Memory B cell (primary cell): ENCODE data around the gene TMEM138.

ENCODE experiments used
- ATAC-seq: fragments of 150-1000 bp; cut with Tn5 transposase; 2 replicates; pipeline ENCODE4 v1.10.0; 2021; ENCODE audit warnings: low read depth, mild to moderate bottlenecking, moderate library complexity
- DNase-seq, 2 donors: peaks; one replicate each; pipeline ENCODE4 v3.0.0; 2022; ENCODE audit warnings: low spot score in 2 of 2
- H3K27ac Mint-ChIP-seq: one replicate; pipeline ENCODE4 v1.8.0; 2022; ENCODE audit warnings: mild to moderate bottlenecking, moderate library complexity, mixed read lengths
- H3K27me3 Mint-ChIP-seq: one replicate; pipeline ENCODE4 v1.8.0; 2022; ENCODE audit warnings: mixed read lengths
- H3K36me3 Mint-ChIP-seq: one replicate; pipeline ENCODE4 v1.8.0; 2022; ENCODE audit warnings: mild to moderate bottlenecking, mixed read lengths
- H3K4me1 Mint-ChIP-seq: one replicate; pipeline ENCODE4 v1.8.0; 2022; ENCODE audit warnings: mixed read lengths
- H3K4me3 Mint-ChIP-seq: one replicate; pipeline ENCODE4 v1.8.0; 2022; ENCODE audit warnings: mild to moderate bottlenecking, moderate library complexity, mixed read lengths
- H3K9me3 Mint-ChIP-seq: one replicate; pipeline ENCODE4 v1.8.0; 2022; ENCODE audit warnings: mixed read lengths

The TMEM138 gene

DNA sequence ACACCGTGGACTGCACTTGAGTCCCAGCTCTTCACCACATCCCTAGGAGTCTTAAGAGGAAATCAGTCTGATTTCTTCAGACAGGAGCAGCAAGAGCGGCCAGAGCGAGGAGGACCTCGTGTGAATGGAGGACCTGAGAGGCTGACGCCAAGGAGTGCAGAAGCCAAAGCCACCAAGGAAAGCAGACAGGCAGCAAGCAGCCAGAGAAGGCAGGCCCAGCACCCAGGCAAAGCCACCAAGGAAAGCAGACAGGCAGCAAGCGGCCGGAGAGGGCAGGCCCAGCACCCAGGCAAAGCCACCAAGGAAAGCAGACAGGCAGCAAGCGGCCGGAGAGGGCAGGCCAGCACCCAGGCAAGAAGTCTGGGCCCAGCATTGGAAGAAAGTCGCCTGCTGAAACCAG lies 12.3 kb upstream of the TMEM138 start:
- Mint-ChIP-seq H3K4me1 (peaks cover 39% of the 10 kb centered on the region), H3K36me3 (peaks cover 25% of the 10 kb centered on the region), H3K4me3 (peak overlapping the region; percentile 8), H3K27me3 (no peaks in the 10 kb centered on the region), H3K27ac (peak overlapping the region; percentile 26), H3K9me3 (no peaks in the 10 kb centered on the region)
- no peak for ATAC-seq
- DNase-seq = no peak

DNA sequence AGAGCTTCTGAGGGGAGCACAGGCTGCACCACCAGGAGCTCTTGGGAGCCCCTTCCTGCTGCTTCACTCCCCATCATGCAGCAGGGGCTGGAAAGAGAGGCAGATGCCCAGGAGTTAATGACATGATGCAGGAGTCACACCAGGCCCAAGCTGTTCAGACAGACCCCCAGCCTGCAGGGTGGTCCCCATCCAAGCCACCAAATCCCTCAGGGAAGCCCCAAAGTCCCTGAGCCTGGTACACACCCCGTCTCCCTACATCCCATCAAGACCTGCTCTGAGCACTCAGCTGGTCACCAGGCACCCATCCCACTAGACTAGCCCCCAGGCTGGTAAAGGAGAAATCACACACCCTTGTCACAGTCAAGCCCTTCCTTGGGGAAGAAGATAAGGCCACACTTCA lies 11.8 kb upstream of the TMEM138 start:
- H3K27me3 Mint-ChIP-seq = no peaks in the 10 kb centered on the region
- H3K4me3 Mint-ChIP-seq = no peak overlapping the region
- peak overlapping the region; percentile 35 for H3K27ac Mint-ChIP-seq
- peaks cover 42% of the 10 kb centered on the region for H3K4me1 Mint-ChIP-seq
- DNase-seq (no peak), ATAC-seq (no peak)
- peaks cover 27% of the 10 kb centered on the region for H3K36me3 Mint-ChIP-seq
- no peaks in the 10 kb centered on the region for H3K9me3 Mint-ChIP-seq

DNA sequence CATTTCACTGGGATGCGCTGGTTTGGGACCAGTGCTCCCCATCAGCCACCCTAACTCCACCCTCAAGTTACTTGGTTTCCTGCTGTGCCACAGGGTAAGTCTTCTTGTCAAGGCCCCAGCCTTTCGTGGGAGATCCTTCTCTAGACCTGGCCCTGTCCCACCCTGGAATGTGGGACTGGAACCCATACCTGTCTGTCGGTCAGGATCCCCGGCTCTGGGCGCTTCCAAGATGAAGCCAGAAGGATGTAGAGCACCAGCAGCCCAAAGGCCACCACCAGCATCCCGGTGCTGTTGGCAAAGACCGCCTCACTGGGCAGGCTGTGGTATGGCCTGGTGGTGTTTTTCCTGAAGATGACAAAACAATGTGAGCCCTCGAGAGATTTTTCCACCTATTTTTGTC lies 11.4 kb upstream of the TMEM138 start:
- no peak for ATAC-seq
- peak overlapping the region; percentile 35 for H3K27ac Mint-ChIP-seq
- peaks cover 27% of the 10 kb centered on the region for H3K36me3 Mint-ChIP-seq
- DNase-seq = no peak
- no peaks in the 10 kb centered on the region for H3K27me3 Mint-ChIP-seq
- peaks cover 42% of the 10 kb centered on the region for H3K4me1 Mint-ChIP-seq
- no peak overlapping the region for H3K4me3 Mint-ChIP-seq
- H3K9me3 Mint-ChIP-seq = no peaks in the 10 kb centered on the region

DNA sequence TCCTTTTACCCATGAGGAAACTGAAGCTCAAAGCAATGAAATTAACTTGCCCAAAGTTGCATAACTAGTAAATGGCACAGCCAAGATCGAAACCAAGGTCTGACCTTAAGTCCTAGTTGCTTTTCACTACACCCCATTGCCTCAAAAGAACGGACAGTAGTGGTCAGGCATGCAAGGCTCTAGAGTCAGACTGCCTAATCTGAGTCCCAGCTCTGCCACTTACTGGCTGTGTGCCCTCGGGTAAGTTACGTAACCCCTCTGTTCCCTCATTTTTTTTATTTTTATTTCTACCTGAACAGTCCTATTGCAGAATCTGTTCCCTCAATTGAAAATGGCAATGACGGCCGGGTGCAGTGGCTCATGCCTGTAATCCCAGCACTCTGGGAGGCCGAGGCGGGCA lies 10.1 kb upstream of the TMEM138 start:
- no peaks in the 10 kb centered on the region for H3K27me3 Mint-ChIP-seq
- H3K4me1 Mint-ChIP-seq = peaks cover 43% of the 10 kb centered on the region
- no peaks in the 10 kb centered on the region for H3K9me3 Mint-ChIP-seq
- H3K27ac Mint-ChIP-seq = no peak overlapping the region
- DNase-seq = no peak
- H3K4me3 Mint-ChIP-seq = no peak overlapping the region
- ATAC-seq = no peak
- peaks cover 29% of the 10 kb centered on the region for H3K36me3 Mint-ChIP-seq

DNA sequence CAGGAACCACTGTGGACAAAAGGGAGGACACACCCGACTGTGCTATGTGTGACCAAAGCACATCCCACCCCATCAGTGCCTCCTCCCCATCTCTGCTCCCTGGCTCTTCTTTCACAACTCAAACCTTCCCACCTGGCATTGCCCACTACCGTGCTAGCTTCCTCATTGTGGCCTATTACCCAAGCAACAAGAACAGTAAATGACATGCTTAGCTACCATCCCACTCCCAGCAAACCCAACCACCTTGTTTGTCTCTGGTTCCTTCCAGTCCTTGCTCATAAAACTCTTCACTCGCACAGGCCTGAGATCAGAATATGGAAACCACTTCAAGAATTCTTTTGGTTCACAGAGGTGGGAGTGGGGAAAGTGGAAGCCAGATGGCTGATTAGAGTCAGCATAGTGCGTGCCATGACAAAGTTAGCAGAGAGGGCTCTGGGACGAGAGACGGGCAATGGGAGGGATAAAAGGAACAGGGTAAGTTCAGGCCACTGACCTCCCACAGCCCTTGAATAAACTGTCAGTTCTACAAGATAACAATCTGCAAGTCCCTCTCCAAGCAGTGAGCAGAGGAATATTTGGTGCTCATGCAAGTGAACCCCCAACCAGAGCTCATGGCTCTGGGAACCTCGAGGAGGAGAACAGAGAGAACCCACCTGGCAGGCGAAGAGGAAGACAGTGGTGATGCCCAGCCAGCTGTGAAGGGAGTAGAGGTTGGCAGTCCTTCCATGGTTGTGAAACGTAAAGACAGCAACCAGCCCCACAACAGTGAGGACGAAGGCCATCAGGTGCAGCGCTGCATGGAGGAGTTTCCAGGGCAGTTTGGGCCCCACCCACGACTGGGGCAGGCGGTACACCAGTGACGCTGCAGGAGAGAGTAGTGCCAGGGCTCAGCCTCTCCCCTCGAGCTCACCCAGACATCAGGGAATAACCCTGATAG lies 8.8 kb upstream of the TMEM138 start:
- H3K4me1 Mint-ChIP-seq = peaks cover 47% of the 10 kb centered on the region
- H3K27me3 Mint-ChIP-seq = no peaks in the 10 kb centered on the region
- peaks cover 26% of the 10 kb centered on the region for H3K36me3 Mint-ChIP-seq
- DNase-seq = no peak
- no peaks in the 10 kb centered on the region for H3K9me3 Mint-ChIP-seq
- peak overlapping the region; percentile 81 for H3K27ac Mint-ChIP-seq
- no peak for ATAC-seq
- peak overlapping the region; percentile 92 for H3K4me3 Mint-ChIP-seq

DNA sequence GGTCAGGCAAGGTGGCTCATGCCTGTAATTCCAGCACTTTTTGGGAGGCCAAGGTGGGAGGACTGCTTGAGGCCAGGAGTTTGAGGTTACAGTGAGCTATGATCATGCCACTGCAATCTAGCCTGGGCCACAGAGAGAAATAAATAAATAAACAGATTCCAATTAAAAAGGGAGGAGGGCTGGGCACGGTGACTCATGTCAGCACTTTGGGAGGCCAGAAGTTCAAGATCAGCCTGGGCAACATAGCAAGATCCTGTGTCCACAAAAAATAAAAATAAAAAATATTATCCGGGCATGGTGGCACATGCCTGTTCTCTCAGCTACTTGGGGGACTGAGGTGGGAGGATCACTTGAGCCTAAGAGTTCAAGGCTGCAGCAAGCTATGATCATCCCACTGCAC lies 8.0 kb upstream of the TMEM138 start:
- peak overlapping the region; percentile 92 for H3K4me3 Mint-ChIP-seq
- ATAC-seq = no peak
- peaks cover 49% of the 10 kb centered on the region for H3K4me1 Mint-ChIP-seq
- H3K9me3 Mint-ChIP-seq = no peaks in the 10 kb centered on the region
- H3K27ac Mint-ChIP-seq = peak overlapping the region; percentile 81
- H3K36me3 Mint-ChIP-seq = peaks cover 25% of the 10 kb centered on the region
- H3K27me3 Mint-ChIP-seq = no peaks in the 10 kb centered on the region
- DNase-seq = no peak

DNA sequence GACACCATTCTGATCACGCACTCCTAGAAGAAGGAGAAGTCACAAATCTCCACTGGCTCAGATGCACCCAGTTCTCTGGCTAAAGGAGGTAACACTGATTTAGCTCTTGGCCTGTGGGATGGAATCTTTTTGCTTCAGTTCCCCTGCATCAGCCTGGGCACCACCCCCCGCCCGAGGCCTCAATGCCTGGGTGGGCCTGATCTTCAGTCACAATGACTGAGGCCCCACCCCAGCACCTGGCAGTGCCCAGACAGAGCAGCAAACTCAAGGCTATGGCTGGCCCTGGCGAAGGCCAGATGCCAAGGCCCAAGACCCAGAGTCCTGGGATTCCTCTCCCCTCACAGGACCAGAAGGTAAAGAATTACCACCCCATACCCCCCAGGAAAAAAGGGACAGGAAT lies 5.5 kb upstream of the TMEM138 start:
- Mint-ChIP-seq H3K9me3 (no peaks in the 10 kb centered on the region), H3K4me3 (peak overlapping the region; percentile 92), H3K27me3 (no peaks in the 10 kb centered on the region), H3K36me3 (peaks cover 19% of the 10 kb centered on the region), H3K27ac (peak overlapping the region; percentile 98), H3K4me1 (peaks cover 51% of the 10 kb centered on the region)
- DNase-seq (peak in 1 of 2 donors; percentile 28), ATAC-seq (peak; percentile 10)

DNA sequence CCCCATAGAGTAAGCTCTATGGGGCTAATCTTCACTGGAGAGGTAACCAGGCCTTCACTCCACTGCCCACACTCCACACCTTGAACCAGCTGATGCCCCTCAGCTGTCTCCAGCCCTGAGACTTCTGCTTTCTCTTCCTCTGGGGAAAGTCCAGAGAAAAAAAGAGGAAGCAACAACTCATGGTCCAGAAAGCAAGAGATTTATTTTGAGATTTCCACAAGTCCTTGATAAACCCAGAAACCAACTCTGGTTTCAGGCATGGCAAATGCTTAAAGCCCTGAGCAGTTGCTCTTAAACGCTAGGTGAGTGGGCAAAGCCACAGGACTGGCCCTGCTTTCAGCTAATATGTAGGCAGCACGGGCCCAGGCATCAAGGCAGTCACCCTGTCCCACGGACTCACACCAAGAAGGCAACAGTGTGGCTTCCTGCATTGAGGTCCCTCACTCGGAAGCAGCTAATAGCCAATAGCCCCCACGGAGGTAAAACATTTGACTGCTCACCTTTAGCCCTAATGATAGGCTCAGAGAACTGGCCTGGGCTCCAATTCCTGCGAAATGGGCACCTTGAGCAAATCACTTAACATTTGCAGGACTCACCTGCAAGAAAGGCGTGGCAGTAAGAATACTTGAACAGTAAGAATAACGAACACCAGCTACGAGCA lies 4.8 kb upstream of the TMEM138 start:
- H3K4me3 Mint-ChIP-seq = peak overlapping the region; percentile 92
- peak; percentile 77 for ATAC-seq
- DNase-seq = peak; percentile 59 to 81
- H3K9me3 Mint-ChIP-seq = no peaks in the 10 kb centered on the region
- H3K27me3 Mint-ChIP-seq = no peaks in the 10 kb centered on the region
- peak overlapping the region; percentile 98 for H3K27ac Mint-ChIP-seq
- H3K4me1 Mint-ChIP-seq = peaks cover 50% of the 10 kb centered on the region
- H3K36me3 Mint-ChIP-seq = peaks cover 19% of the 10 kb centered on the region

DNA sequence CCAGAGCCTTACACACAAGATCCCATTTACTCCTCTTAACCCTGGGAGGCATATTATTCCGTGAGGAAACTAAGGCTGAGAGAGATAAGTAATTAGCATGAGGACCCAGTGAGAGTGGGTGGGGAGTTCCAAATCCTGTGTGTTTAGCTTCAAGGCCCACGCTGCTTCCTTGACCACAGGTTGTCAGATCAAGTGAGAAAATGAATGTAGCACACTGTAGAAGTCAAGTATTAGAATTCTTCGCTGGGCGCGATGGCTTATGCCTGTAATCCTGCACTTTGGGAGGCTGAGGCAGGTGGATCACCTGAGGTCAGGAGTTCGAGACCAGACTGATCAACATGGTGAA lies 4.3 kb upstream of the TMEM138 start:
- no peak for DNase-seq
- H3K4me1 Mint-ChIP-seq = peaks cover 51% of the 10 kb centered on the region
- H3K27ac Mint-ChIP-seq = peak overlapping the region; percentile 98
- no peaks in the 10 kb centered on the region for H3K9me3 Mint-ChIP-seq
- no peak for ATAC-seq
- H3K36me3 Mint-ChIP-seq = peaks cover 15% of the 10 kb centered on the region
- H3K4me3 Mint-ChIP-seq = peak overlapping the region; percentile 92
- H3K27me3 Mint-ChIP-seq = no peaks in the 10 kb centered on the region

DNA sequence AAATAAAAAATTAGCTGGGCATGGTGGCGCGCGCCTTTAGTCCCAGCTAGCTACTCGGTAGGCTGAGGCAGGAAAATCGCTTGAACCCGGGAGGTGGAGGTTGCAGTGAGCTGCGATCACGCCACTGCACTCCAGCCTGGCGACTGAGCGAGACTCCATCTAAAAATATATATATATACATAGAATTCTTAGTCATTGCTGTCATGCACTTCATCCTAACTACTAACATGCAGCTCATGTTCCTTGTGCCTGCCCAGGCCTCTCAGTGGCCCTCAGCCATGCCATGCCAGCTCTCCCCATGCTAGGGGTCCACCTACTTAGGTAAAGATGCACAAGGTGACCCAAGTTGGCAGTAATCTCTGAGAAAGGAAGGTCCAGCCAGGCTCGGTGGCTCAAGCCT lies 3.6 kb upstream of the TMEM138 start:
- Mint-ChIP-seq H3K27ac (peak overlapping the region; percentile 95), H3K36me3 (peaks cover 8% of the 10 kb centered on the region), H3K4me1 (peaks cover 47% of the 10 kb centered on the region), H3K27me3 (no peaks in the 10 kb centered on the region), H3K9me3 (no peaks in the 10 kb centered on the region), H3K4me3 (peak overlapping the region; percentile 97)
- DNase-seq (no peak), ATAC-seq (no peak)

DNA sequence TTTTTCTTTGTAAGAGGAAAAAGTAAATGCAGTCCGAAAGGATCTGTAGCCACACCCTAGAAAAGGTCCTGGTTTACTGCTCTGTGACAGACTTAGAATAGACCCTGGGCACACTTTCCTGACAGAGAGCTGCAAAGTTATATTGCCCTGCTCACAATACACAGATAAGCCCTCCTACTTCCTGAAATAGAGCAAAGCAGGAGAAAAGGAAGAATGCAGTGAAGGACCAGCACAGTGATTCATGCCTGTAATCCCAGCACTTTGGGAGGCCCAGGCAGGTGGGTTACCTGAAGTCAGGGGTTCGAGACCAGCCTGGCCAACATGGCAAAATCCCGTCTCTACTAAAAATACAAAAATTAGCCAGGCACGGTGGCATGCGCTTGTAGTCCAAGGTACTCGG lies 2.7 kb upstream of the TMEM138 start:
- ATAC-seq = no peak
- Mint-ChIP-seq H3K9me3 (no peaks in the 10 kb centered on the region), H3K4me3 (peak overlapping the region; percentile 97), H3K36me3 (peaks cover 4% of the 10 kb centered on the region), H3K27me3 (no peaks in the 10 kb centered on the region), H3K4me1 (peaks cover 41% of the 10 kb centered on the region), H3K27ac (peak overlapping the region; percentile 95)
- DNase-seq = no peak

DNA sequence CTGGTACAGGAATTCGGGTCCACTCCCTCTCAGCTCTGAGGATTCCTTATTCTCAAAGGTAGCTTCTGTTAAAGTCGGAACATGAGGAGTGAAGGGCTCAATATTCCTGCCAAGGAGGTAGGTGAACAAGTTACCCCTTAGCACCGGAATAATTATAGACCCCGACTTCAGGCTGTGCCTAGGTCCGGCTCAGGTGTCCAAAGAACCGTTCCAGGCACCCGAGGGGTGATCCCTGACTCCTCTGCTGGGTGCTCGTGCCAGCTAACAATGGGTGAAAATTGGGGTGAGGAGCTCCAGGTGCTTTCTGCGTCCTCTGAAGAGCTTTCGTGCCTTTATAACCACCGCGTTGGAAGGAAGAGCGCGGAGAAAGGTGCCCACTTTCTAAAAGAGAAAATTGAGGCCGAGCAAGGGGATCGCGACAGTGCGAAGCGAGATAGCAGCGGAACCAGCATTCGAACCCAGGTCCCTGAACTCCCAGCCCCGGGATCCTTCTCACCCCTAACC lies 885 bp upstream of the TMEM138 start:
- no peaks in the 10 kb centered on the region for H3K9me3 Mint-ChIP-seq
- peaks cover 34% of the 10 kb centered on the region for H3K4me1 Mint-ChIP-seq
- no peaks in the 10 kb centered on the region for H3K27me3 Mint-ChIP-seq
- peak overlapping the region; percentile 95 for H3K27ac Mint-ChIP-seq
- ATAC-seq (no peak), DNase-seq (no peak)
- H3K36me3 Mint-ChIP-seq = peaks cover 3% of the 10 kb centered on the region
- peak overlapping the region; percentile 97 for H3K4me3 Mint-ChIP-seq

DNA sequence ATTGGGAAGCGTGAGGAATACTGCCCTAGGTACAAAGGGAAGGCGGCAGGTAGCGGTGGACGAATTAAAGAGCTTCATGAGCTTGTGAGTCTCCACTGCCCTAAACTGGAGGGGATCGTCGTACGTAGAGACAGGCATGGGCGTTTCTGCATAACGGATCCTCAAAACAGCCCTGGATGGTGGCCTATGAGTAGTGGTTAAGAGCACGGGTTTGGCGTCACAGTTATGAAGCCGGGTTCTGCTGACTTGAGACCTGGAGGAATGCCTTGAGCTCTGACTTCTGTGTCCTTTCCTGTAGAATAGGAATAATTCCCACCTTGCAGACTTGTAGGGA lies 335 bp downstream of the TMEM138 start:
- Mint-ChIP-seq H3K4me1 (peaks cover 26% of the 10 kb centered on the region), H3K27ac (peak overlapping the region; percentile 95), H3K4me3 (peak overlapping the region; percentile 97), H3K27me3 (no peaks in the 10 kb centered on the region), H3K9me3 (no peaks in the 10 kb centered on the region), H3K36me3 (peaks cover 1% of the 10 kb centered on the region)
- ATAC-seq (peak; percentile 36), DNase-seq (peak in 1 of 2 donors; percentile 35)

DNA sequence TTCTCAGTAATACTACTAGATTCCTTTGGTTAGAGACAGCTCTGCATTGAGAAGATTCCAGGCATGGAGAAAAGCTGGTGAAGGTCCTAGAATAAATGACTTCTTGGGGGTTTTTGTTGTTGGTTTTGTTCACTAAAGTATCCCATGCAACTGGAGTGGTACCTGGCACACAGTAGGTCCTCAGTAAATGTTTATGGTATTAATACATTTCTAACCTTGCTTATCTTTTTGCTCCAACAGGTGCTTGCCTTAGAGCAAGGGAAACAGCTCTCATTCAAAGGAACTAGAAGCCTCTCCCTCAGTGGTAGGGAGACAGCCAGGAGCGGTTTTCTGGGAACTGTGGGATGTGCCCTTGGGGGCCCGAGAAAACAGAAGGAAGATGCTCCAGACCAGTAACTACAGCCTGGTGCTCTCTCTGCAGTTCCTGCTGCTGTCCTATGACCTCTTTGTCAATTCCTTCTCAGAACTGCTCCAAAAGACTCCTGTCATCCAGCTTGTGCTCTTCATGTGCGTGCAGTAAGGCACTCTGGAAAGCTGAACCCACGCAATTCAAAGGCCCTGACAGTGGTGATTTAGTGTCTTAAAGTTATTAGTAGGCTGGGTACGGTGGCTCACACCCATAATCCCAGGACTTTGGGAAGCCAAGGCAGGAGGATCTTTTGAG lies 2.0 kb downstream of the TMEM138 start:
- Mint-ChIP-seq H3K9me3 (no peaks in the 10 kb centered on the region), H3K36me3 (peaks cover 10% of the 10 kb centered on the region), H3K27ac (peak overlapping the region; percentile 95), H3K4me1 (peaks cover 18% of the 10 kb centered on the region), H3K4me3 (no peak overlapping the region), H3K27me3 (no peaks in the 10 kb centered on the region)
- DNase-seq = no peak
- ATAC-seq = no peak
